ENCODE results near the gene CARS2. TPM values are rescaled to one million over a fixed set of nuclear protein-coding genes. Genes with fewer than 3 reads are reported as not detected.
"Not testable (repeated sequence)": the region's sequence is repeated elsewhere in the genome, so short reads cannot be mapped to it uniquely, and the experiment has no call there.

Gene CARS2
- total and polyA plus RNA-seq, 2 of the 8 experiments (the other 6 are each of a cell fraction or from before 2014, with no cell fraction given) = 47.7 to 55.9 TPM

GRCh38 chr13:110676595-110677587 lies 29.0 kb downstream of the CARS2 start (continued):
- no peak for TF ChIP-seq E2F6 (IDR thresholded peaks at IDR 0.05)

- H2BK5ac ChIP-seq (ENCODE audit: low read depth, low read length); H4K5ac ChIP-seq (ENCODE audit: insufficient read length, low read depth, low read length); H2BK120ac ChIP-seq (replicated peaks; ENCODE audit: low read depth, low read length); H3K4me1 ChIP-seq (replicated peaks in 1 of 4; ENCODE audit: control insufficient read depth in 3 of 4, insufficient read depth in 4 of 4, low read length in 3 of 4); DNase-seq (ENCODE audit: low read depth in 1 of 2, low spot score in 2 of 2); H2AK5ac ChIP-seq (ENCODE audit: low read depth, low read length); H3K4me3 ChIP-seq (ENCODE audit: extremely low read depth in 1 of 4, insufficient read depth in 2 of 4, low read depth in 3 of 4, low read length in 4 of 4); H2AFZ ChIP-seq (ENCODE audit: low read length); H3K4ac ChIP-seq (replicated peaks; ENCODE audit: insufficient read length, low read depth, low read length); H3K56ac ChIP-seq (replicated peaks; ENCODE audit: insufficient read length, low read depth, low read length); H3K9ac ChIP-seq (replicated peaks in 1 of 4; ENCODE audit: extremely low read depth in 1 of 4, low read depth in 3 of 4, low read length in 3 of 4); H4K8ac ChIP-seq (ENCODE audit: extremely low read depth, insufficient read depth, low read length); H3K4me2 ChIP-seq (ENCODE audit: insufficient read depth in 1 of 2, low read depth in 2 of 2, low read length in 2 of 2); H3K27ac ChIP-seq (ENCODE audit: low read depth, low read length); H3K23ac ChIP-seq (ENCODE audit: insufficient read length); H3K27me3 ChIP-seq (replicated peaks in 1 of 4; ENCODE audit: control insufficient read depth in 3 of 4, extremely low read depth in 1 of 4, insufficient read depth in 3 of 4, low read length in 3 of 4); POLR2A ChIA-PET (ENCODE audit: partially characterized antibody); H3K79me2 ChIP-seq (ENCODE audit: control insufficient read depth in 1 of 2, insufficient read depth in 2 of 2, low read length in 2 of 2); H2BK20ac ChIP-seq (ENCODE audit: low read length); H3K14ac ChIP-seq (ENCODE audit: insufficient read length); H2BK15ac ChIP-seq (ENCODE audit: low read length); H4K91ac ChIP-seq (replicated peaks; ENCODE audit: insufficient read length, low read length); H3K18ac ChIP-seq (ENCODE audit: extremely low read depth, low read length); H3K23me2 ChIP-seq (ENCODE audit: low read depth, low read length); FAIRE-seq; H2BK12ac ChIP-seq (ENCODE audit: low read depth, low read length); H3K79me1 ChIP-seq (ENCODE audit: low read depth, low read length); H4K20me1 ChIP-seq (replicated peaks in 1 of 2; ENCODE audit: control insufficient read depth in 1 of 2, insufficient read depth in 2 of 2, low read length in 2 of 2): not testable (repeated sequence)
- 92% methylated on average over 11 of the region's 11 CpGs; no CpG with 5 or more reads in 1 of the 2 experiments for WGBS, 2 experiments (ENCODE audit: extremely low coverage in 1 of 2, insufficient coverage in 1 of 2, insufficient read length in 1 of 2, insufficient replicate concordance in 2 of 2, low coverage in 1 of 2, low lambda C conversion rate in 2 of 2, missing lambda C conversion rate in 1 of 2)
- Histone ChIP-seq H3K9me3 (ENCODE audit: insufficient read depth in 2 of 2, low read depth in 1 of 2, low read length in 1 of 2) (peaks cover 15 to 16% of the 10 kb centered on the region in 2 experiments; a peak in 3 of 4 replicates), H3K36me3 (ENCODE audit: control insufficient read depth in 2 of 4, insufficient read depth in 4 of 4, low read length in 3 of 4) (peaks cover 0 to 28% (median 15%) of the 10 kb centered on the region in 4 experiments; a peak in 5 of 8 replicates)
- CTCF ChIA-PET (ENCODE audit: partially characterized antibody) = interaction anchor here (0.8 to 2.5 kb wide), 4 partner anchors 9 to 22 kb away, joined by 3 to 7 read pairs (median 5); no protein-coding TSS in a partner anchor
These were observed 36.1 kb downstream of the CARS2 start for GRCh38 chr13:110669814-110670213.

Measured in H1 (cell line).